ENCODE data around the gene OSBPL5.
"Not testable (repeated sequence)": the region's sequence is repeated elsewhere in the genome, so short reads cannot be mapped to it uniquely, and the experiment has no call there.

Gene OSBPL5

DNA sequence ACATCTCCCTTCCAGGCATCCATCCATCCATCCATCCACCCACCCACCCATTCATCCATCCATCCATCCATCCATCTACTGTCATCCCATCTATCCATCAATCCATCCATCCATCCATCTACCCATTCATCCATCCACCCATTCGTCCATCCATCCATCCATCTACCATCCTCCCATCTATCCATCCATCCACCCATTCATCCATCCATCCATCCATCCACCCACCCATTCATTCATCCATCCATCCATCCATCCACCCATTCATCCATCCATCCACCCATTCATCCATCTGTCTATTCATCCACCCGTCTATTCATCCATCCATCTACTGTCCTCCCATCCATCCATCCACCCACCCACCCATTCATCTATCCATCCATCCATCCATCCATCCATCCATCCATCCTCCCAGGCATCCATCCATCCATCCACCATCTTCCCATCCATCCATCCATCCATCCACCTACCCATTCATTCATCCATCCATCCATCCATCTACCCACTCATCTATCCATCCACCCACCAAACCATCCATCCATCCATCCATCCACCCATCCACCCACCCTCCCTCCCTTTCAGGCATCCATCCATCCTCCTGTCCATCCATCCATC lies 33.7 kb downstream of the OSBPL5 start:
- no peak for DNase-seq

DNA sequence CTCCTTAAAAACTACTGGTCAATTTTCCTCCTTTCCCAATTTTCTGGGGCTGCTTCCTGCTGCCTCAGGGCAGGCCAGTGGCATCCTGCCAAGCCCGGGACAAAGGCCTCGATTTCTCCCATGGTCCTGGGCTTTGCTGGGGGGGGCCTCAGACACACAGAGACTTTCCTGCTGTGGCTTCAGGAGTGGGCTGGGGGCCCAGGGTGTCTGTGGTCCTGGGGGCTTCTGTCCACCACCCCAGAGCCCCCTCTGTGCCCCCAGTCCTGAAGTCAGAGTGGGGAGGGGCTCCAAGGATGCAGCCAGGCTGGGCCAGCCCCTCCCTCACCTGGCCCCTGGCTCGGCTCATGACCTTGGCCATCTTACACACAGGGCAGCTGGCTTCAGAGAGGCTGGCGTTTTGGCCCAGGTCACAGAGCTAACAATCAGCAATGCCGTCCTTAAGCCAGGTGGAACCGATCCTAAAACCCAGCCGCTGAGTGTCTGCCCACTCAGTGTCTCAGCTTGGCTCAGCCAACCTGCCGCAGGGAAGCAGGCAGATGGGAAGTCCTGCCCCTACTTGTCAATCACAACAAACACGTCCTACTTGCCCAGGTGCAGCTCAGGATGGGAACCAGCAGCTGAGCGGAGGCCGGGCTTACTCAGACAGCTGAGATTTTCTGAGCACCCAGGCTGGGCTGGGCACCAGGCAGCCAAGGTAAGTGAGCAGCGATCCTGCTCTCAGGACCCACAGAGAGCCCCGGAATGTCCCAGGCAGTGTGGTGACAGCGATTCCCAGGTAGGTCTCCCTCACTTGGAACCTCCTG lies 34.6 kb downstream of the OSBPL5 start:
- peak; percentile 4 for DNase-seq

DNA sequence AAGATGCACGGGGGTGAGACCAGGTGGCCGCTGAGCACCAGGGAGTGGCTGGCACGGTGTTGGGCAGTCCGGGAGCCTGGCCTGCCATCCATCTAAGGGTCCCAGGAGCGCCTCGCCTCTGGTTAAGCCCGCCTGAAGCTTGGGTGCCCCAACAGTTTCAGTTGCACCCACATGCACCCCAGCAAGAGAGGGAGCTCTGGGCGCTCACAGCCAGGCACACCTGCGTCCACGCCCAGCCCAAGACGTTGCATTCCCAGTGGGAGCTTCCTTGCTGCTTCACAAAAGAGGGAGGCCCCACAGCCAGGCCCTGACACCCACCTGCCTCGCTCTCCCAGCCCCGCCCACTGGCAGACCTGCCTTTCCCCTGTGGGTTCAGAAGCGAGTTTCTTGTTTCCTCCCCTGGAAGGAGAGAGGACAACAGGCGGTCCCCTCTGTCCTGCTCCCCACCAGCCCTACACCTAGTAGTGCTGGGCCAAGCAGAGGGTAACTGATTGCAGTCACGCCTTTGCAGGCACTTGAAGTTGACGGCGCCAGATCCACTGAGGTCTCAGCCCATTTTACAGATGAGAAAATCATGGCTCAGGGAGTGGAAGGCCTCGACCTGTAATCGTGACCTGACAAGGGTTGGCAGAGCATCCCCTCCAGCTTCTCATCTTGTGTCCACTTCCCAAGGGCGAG lies 35.4 kb downstream of the OSBPL5 start:
- DNase-seq: no peak

DNA sequence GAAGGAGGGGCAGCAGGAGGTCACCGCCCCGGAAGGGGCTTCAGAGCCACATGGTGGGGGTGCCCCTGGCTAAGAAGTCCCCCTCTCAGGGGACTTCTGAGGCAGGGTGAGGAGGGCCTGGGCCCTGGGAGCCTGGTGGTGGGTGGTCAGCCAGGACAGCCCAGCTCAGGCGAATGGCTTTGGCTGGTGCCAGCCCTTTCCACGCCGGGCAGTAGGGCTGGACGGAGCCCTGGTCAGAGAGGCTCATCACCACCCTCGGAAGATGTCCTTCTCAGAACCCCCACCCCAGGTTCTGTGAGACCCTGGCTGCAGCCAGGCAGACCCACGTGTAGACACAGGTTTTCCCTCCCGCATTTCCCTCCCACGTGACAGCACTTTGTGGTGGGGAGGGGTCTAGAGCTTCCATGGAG lies 35.9 kb downstream of the OSBPL5 start:
- no peak for DNase-seq

DNA sequence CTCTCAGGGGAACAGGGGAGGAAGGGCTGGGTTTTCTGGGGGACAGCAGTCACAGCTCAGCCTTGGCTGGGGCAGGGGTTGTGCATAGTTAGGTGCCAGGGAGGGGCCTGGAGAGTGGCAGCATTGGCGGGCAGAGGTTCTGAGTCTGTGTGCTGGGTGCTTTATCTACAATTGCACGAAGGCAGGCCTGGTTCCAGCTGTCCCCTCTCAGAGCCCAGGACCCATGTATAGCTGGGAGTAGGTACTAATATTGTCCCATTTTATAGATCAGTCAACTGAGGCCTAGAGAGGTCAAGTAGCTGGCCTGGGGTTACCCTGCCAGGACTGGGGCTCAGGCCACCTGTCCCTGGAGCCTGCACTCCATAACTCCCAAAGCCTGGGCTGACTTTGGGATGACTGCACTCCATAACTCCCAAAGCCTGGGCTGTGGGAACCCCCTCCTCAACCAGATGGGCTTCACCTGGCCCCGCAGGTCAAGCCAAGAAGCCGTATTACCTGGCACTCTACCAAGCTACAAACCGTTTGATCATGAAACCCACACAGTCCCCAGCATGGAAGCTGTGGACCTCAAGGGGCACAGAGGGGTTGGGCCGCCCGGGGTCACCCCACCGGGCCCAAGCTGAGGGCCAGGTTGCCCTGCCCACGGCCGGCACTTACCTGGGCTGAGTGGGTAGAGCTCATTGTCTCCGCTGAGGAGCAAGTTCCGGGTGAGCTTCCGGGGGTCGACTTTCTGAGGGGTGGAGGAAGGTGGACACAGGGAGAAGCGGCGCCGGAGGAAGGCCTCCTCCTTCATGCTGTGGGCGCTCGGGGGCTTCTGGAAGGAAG lies 36.5 kb downstream of the OSBPL5 start:
- DNase-seq: no peak

DNA sequence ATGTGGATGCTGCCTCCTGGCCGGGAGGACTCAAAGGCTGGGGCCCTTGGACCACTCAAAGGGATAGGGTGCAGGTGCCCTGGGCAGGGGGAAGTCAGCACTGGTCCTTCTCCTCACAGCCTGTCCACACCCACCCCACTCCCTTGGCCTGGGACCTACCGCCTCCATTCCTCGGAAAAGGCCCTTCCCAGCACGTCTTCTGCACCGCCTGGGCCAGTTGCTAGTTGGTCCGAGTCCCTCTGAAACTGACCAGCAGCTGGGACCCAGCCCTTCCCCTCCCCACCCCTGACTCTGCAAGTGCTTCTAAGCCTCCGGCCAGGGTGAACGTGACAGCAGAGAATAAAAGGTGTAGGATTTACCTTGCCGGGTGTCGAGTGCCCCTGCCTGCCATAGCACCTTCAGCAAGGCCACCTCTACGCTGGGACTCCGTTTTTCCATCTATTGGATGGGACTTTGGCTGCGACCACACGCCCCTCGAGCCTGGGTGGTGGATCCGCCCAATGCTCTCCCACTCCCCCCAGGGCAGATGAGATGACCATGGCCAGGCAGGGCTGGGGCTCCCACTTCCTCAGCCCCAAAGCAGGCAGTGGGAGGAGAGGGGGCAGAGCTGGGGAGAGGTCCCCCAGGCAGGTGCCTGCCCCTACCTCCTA lies 37.3 kb downstream of the OSBPL5 start:
- no peak for DNase-seq

DNA sequence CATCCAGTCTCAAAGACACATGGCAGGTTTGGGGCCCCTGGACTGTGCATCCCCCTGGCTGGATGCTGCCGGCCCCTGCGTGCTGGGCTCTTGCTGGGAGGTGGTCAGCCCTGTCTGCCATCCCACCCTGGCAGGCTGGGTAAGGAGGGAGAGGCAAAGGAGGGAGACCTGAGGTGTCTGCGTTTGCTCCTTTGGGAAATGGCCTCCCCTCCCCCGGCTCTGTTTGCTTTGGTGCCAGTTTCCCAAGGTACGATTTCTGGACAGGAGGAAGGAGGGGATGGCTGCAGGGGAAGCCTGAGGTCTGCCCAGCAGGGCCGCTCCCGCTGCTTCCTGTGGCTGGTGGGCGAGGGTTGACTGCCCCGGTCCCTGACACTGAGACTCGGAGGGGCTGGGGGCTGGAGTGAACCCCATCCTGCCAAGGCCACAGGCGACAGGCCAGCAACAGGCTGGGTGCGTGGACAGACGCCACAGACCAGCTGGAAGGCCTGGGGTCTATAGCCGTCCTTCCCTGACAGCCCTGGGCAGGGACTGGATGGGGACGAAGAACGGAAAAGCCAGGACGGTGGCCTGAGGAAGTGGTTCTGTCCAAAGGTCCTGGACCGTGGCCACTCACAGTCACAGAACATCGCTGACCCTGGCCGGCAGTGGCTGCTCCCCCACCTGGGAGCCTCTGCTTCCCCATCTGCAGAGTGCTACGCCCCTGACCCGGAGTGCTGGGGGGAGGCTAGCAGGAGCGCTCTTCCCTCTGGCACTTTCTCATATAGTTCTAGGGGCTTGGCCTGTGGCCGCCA lies 38.0 kb downstream of the OSBPL5 start:
- DNase-seq: no peak

DNA sequence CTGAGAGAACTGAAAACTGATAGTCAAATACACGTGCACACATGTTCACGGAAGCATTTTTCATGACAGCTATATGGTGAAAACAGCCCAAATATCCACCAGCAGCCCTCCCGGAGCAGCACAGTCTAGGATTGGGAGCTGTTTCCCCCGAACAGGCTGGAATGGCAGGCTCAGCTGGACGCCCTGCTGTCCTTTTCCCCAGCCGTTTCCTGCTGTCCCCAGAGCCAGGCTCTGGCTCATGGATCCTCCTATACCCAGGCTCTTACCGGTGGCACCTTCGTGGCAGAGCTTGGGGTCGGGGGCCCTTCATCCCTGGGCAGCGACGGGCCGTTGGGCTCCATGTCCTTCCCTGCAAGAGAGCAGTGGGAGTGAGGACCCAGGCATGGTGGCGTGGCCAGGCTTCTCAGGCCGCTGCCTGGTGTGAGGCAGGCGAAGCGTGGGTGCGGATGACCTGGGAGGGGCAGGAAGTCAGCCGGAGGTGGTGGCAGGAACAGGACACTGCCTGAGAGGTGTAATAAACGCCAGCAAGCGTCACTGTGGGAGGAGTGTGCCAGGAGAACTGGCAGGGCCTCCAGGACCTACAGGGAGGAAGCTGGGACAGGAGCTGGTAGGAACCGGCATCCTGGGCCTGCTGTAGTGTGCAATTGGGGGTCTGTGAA lies 38.8 kb downstream of the OSBPL5 start:
- DNase-seq: no peak

DNA sequence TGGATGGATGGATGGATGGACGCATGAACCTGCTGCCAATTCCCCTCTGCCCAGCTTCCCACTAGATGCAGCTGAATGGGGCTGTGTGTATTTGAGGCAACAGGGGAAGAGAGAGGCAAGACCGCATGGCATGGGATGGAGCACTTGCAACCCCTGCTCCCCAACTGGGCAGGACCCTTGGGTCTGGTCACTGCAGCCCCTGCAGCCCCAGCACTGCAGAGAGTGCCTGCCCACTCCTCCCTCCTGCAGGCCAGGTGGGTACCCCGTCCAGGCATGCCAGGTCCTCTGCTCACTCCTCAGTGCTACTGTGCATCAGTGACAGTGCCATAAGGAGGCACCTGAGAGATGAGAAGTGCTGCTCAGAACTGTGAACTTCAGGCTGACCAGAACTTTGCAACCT lies 40.3 kb downstream of the OSBPL5 start:
- DNase-seq: no peak

DNA sequence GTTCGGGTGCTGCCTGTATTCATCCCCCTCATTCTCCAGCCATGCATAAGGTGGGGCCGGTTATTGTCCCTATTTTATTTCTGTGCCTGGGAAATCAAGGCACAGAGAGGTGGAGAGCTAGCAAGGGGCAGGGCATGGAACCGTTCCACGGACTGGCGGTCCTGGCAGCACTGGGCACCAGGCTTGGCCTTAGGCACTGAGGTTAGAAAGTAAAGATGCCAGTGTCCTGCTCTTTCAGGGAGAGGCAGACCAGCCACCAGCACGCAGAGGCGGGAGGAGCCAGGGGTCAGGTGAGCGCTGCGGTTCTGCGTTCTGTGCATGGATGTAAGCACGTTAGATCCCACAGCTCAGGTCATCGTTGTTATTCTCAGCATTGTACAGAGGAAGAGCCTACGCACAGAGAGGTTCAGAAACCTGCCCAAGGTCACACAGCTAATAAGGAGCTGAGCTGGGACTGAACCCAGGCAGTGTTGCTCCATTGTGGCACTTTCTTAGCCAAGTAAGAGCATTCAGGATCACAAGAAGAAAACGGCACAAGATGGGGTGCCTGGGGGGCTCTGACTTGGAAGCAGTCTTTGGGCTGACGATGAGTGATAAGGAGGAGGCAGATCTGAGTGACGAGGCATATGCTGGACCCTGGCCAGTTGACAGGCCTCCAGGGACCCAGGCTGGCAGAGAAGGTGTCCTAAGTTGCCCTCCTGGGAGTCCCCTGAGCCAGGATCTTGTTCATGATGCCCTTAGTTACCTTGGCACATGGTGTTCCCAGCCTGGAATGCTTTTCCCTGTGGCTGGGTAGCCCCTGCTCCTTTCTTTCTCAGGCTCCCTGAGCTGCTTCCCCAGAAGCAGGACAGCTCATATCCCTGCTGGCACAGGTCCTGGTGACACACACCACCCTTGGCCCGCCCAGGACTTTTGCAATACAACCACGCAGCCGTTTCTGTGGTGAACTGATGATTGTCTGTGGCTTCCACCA lies 41.1 kb downstream of the OSBPL5 start:
- DNase-seq: no peak

DNA sequence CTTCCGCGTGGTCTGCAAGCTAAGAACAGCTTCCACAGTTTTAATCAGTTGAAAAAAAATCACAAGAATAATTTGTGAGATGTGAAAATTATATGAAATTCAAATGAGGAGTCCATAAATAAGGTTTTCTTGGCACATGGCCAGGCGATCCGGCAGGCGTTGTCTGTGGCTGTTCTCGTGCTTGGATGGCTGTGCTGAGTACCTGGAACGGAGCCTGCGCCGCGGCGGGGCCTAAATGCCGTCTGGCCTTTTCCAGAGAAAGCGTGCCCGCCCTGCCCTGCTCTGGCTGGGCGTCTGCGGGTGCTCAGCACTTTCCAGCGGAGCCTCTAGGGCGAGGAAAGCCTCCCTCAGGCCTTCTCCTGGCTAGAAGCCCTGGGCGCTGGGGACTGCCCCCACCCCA lies 41.8 kb downstream of the OSBPL5 start:
- DNase-seq: peak; percentile 20

DNA sequence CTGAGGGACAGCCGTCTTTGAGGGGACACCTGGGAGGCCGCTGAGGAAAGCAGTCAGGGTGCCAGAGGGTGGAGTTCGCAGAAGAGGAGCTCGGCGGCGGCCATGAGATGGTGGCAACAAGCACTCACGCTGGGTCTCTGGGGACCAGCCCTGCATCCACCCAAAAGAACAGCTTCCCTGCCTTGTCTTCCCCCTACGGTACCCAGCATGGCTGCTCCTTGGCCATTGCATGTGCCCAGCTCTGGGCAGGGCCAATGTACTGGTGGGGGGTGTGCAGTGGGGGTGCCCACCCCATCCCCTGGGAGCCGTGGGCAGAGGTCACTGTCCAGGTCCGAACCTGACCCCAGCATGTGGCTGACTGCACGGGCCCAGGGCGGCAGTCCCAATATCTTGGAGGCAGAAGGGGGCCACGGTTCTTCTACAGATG lies 42.3 kb downstream of the OSBPL5 start:
- no peak for DNase-seq

DNA sequence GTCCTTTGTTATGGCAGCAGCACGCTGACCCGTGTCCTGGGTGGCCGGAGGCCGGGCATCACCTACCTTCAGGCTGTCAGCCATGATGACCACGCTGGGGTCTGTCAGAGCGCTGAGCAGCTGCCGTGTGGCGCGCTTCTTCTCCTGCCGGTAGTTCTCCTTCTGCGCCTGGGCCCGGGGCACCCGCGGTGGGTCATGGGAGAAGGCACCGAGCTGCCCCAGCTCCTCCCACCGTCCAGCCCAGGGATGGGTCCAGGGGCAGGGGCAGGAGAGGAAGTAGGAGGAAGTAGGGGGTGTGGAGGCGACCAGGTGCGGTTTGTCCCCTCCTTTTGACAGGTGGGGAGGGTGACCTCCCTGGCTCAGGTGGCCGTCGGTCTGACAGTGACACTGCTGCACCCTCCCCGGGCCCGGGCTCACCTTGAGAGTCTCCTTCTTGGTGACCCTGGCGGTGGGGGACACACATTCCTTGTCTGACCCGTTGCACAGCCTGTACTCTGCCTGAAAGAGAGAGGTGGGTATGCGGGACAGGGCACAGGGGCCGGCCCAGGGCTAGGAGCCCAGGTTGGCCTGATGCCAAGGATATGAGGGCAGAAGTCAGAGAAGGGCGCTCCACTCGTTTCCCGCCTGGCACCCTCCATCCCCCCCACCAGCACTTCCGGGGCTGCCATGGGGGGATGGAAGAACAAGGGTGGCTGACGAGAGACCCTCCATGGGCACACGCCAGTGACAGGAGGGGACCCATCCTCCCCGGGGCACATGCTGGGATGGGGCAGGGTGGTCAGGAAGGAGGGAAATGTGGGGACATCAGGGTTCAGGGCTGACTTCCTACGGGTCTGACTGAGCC lies 43.0 kb downstream of the OSBPL5 start:
- no peak for DNase-seq

DNA sequence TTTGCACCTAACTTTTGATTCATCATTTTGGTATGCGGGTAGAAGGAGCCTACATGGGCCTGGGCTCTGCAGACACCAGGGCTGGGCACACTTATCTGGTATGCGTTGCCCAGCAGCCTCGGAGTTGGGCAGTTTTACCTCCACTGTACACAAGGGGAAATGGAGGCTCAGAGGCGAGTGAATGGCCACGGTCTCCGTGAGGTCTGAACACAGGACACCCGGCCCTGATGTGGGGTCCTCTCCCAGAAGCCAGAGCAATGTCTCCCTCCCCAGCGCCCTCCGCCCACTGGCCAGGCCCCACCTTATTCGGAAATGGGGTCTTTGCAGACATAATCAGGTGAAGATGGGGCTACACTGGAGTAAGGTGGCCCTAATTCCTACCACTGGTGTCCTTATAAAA lies 43.7 kb downstream of the OSBPL5 start:
- no peak for DNase-seq

DNA sequence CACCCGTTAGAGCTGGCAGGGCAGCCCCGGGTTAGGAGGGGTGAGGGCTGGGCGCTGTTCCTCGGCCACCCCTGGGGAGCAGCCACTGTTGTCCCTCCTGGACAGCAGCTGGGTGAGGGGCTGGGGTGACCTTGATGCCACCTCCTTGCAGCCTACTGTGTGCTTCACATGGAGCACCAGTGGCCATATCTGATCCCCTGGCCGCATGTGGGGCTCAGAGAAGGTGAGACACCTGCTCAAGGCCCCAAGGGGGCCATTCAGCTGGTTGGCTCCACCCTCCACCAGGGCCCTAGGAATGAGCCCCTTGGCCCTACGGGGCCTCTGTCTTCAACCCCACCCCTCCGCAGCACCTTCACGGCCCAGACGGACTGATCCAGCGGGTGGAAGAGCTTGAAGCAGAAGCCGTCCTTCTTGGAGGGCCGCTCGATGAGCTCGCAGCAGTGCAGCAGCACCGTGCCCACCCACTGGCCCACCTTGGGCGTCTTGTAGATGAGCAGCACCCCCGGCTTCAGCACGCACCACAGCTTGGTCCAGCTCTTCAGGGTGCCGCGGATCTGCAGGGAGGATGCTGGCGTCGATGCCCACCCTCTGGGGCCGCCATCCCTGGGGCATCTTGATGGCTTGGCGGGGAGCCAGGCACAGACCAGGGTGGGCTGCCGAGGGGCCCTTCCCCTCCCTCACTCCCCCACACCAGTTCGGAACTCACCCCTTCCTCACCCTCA lies 44.9 kb downstream of the OSBPL5 start:
- no peak for DNase-seq

DNA sequence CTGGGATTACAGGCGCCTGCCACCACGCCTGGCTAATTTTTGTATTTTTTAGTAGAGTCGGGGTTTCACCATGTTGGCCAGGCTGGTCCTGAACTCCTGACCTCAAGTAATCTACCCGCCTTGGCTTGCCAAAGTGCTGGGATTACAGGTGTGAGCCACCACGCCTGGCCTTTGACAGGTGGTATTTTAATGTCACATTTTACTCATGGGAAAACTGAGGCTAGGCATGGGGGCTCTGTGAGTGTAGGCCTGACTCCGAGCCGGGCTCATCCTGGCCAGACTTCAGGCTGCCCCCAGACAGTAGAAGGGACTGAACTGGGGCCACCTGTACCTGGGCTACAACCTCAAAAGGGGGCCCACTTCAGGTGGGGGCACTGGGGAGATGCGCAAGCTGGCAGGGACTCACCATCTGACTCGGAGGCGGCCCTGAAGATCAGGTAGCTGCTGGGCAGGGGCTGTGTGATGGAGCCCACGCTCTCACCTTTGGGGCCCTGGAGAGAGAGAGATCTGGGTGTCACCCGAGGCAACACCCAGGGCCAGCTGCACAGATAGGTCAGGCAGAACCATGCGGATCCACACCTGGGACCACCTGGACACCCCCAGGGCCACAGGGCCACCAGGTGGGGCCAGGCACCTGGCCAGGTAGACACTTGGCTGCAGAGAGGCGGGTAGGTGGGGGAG lies 45.8 kb downstream of the OSBPL5 start:
- no peak for DNase-seq

DNA sequence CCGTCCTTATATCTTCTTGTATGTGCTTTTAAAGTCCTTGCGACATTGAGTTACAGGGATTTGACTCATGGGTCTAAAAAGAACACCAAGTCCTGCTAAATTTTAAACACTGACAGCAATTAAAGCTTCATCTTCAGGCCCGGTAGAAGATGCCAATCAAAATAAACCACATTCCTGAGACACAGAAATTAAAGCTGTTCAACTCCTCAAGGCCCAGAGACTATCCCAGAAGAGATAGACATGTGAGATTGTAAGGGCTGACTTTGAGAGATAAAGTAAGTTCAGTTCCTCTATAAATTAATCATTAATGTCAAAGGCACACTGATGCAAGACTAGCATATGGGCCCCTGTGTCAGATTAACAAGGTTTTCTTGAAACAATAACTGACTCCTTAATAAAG lies 49.8 kb downstream of the OSBPL5 start:
- no peak for DNase-seq

DNA sequence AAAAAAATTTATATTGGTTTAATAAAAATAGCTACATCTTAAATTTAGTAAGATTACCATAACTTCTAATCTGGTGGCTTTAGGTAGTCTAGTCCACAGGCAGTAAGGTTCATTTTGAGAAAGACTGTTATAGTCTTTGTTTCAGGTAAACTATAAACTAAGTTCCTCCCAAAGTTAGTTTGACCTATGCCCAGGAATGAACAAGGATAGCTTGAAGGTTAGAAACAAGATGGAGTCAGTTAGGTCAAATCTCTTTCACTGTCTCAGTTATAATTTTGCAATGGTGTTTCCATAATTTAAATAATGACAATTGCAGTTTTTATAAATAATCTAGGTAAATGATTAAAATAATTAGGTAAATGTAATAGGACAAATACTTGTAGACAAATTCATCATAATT lies 51.4 kb downstream of the OSBPL5 start:
- DNase-seq: not testable (repeated sequence)
